Retina (tissue), 1 donor: Measurements from ENCODE around the gene CDKN1C.
"Not testable (repeated sequence)": the region's sequence is repeated elsewhere in the genome, so short reads cannot be mapped to it uniquely, and the experiment has no call there.

Experiments used
- DNase-seq: peaks from one replicate; pipeline ENCODE4 v3.0.0-alpha.2; 2016

The CDKN1C gene

DNA sequence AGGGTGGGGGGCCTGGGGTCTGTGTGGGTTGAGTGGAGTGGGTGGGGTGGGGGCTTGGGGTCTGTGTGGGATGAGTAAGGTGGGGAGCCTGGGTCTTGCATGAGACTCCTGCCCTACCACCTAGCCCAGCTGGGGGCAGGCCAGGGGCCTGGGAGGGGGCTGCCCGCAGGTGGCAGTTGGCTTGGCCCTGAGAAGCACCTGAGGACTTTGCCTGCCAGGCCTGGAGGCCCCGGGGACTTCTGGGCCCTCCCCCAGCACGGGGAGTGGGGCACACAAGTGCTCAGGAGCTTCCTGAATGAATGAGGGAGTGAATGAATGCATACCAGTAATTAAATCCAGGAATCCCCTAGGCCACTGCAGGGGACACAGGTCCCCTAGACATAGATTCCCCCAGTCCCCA, 37.1 kb upstream of the CDKN1C start:
- no peak for DNase-seq

DNA sequence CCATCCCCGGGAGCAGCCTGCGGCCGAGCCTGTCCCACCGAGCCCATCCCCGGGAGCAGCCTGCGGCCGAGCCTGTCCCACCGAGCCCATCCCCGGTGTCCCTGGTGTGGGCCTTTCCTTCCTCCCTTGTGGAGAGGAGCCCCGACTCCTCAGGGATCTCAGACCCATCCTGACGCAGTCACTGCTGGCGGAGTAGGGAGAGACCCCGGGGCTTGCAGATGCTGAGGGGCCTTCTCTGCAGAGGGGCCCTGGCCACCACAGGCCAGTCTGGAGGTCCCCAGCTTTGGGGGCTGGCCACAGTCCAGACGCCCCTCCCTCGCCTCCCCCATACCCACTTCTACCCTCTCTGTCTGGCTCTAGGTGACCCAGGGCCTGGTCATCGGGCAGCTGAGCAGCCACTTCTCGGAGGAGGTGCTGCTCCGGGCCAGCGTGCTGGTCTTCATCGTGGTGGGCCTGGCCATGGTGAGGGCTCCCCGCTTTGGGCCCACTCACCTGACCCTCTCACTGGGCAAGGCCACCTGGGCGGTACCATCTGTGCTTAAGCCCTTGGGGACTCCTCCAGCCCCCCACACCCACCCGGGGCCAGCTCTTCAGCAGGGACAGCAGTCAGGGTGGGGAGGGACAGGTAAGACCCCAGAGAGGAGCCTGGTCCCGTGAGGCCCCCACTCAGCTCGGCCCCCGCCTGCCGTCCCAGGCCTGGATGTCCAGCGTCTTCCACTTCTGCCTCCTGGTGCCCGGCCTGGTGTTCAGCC, 36.3 kb upstream of the CDKN1C start:
- no peak for DNase-seq

DNA sequence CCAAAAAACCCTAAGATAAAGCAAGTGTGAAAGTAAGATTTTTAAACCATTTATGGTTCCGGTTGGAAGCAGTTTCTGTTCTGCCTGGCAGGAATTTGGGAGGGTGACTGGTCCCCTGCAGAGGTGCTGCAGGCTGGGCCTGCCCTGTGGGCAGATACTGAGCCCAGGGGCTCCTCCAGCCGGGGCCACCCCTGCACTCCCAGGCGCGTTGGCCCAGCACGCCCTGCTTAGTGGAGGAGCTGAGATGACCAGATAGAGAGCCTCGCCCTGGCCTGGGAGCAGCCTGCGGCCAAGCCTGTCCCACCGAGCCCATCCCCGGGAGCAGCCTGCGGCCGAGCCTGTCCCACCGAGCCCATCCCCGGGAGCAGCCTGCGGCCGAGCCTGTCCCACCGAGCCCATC, 35.7 kb upstream of the CDKN1C start:
- no peak for DNase-seq

DNA sequence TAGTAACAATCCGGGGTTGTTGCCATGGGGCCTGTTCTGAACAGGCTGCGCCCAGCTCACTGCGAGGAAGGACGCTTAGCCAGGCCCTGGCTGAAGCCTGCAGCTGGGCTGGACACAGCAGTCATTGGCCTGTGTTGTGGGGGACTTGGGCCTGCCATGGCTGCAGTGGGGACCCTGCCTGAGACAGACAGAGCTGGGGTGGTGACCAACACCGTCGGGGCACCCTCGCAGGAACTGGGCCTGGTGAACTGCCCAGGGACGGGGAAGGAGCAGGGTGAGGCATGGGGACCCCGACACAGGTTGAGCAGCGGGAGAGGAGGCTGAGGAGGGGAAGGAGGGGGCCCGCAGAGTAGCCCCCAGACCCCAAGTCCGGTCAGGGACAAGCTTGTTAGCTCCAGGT, 34.8 kb upstream of the CDKN1C start:
- no peak for DNase-seq

DNA sequence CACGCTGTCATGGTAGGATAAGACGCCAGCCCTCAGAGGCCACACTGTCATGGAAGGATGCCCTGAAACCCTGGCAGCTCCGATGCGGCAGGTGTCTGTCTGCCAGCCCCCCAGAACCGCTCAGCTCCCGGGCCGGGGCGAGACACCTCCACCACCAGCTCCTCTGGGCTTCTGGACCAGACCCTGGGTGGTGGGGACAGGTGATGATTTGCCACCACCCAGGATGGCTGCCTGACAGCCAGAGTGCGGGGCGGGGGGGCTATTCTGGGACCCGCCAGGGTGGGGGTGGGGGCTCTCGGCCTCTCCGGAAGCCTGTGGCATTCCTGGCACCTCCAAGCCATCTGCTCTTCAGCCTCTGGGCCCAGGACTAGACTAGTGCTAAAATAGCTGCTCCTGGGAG, 34.3 kb upstream of the CDKN1C start:
- no peak for DNase-seq

DNA sequence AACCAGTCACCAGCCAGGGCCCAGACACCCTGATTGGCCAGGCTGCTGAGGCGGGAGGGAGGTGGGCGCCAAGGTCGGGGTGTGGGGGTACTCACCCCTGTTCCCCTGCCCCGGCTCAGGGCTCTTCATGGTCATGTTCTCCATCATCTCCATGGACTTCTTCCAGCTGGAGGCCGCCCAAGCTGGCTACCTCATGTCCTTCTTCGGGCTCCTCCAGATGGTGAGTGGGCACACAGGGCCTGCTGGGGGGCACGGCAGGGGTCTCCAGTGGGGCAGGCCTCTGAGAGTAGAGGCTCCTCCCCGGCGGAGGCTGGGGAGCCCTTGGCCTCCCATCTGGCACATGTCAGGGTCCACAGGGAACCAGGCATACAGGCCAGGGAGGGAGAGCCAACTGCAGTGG, 33.6 kb upstream of the CDKN1C start:
- DNase-seq = no peak

DNA sequence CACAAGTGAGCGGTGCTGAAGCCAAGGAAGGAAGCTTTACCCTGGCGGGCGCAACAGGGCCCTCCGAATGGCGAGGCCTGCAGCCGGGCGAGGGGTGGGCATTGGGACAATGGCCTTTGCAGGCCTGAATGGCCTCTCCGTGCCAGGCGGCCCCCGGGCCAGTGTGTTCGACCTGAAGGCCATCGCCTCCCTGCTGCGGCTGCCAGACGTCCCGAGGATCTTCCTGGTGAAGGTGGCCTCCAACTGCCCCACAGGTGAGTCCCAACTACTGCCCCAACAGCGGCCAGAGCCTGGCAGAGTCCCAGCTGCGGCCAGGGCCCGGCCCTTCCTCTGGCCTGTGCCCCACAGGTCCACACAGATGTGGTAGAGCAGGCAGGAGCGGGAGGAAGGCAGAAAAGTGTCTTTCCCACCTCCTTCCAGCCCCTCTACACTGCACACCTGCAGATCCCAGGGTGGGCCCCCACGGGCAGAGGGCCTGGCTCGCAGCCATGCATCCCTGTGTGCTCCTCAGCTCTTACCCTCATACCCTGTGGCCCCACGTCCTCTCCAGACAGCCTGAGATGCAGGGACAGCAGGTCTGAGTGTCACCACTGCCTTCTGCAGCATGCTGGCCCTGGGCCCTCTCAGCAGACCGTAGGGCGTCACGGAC, 32.4 kb upstream of the CDKN1C start:
- no peak for DNase-seq

DNA sequence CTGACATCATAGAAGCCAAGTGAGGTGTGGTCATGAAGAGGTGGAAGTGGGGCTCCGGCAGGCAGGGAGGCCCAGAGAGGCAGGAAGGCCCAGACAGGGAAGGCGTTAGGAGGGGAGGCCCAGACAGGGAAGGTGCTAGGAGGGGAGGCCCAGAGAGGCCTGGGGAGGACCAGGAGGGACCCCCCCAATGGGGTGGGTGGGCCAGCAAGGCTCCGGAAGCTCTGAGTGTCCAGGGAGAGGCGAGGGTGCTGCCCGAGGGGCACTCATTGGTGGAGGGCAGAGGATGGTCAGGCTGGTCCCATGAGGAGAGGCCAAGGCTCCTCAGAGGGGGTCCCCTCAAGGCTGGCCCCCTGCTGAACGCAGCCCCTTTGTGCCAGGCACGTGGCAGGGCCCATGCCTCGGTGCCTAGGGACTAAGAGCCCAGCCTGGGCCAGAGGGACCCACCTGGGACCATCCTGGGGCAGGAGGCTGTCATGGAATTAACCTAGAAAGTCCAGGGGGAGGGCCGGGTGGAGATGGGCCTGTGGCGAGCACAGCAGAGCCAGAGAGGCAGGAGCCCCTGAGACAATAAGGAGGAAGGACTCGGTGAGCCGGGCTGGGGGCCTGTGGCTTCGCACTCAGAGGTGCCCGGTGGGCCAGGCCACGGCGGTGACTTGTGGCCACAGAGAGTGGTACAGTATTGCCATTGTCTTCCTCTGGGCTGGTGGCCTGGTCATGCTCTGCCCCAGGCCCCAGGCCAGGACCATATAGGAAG, 31.5 kb upstream of the CDKN1C start:
- DNase-seq = no peak

DNA sequence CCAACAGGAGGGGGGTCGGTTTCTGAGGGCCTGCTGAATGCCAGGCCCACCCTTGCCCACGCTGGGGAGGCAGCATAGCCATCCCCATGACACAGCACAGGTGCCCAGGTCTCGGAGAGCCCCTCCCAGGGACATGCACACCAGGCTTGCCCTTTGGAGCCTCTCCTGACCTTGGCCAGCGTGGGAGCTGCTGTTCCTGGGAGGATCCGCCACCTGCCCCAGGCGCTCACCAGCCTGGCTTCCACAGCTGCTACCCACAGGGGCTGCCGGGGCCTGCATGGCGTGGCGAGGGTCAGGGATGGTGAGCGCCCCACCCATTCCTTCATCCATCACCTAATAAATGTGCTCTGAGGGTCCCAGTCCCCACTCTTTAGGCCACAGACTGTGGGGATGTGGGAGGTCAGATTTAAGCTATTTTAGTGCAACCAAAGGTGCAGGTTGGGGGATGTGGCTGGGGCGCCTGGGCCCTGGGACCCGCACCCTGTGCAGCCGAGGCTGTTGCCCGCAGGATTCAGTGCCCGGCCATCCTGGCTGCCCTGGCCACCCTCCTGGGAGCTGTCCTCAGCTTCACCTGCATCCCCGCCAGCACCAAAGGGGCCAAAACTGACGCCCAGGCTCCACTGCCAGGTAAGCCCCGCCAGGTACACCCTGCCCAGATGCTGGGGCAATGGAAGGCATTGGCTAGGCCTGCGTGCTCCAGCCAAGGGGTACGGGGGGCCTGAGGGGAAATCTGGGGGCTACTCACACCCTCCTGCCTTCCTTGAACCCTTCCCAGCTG, 30.7 kb upstream of the CDKN1C start:
- no peak for DNase-seq

DNA sequence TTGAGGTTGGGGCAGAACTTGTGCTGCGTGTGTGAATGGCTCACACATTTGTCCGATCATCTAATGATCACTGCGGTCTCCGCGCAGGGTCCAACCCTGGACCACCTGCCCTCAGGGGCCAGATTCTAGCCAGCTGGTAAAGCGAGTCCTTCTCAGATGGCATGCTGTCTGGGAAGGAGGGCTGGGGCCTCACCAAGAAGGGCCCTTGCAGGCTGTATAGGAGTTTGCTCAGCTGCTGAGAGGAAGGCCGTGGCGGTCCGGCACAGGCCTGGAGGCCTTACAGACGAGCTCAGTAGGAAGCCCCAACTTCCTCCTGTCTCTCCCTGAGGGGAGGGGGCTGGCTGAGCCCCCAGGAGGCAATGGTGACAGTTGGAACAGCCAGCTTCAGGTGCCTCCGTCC, 29.9 kb upstream of the CDKN1C start:
- no peak for DNase-seq

DNA sequence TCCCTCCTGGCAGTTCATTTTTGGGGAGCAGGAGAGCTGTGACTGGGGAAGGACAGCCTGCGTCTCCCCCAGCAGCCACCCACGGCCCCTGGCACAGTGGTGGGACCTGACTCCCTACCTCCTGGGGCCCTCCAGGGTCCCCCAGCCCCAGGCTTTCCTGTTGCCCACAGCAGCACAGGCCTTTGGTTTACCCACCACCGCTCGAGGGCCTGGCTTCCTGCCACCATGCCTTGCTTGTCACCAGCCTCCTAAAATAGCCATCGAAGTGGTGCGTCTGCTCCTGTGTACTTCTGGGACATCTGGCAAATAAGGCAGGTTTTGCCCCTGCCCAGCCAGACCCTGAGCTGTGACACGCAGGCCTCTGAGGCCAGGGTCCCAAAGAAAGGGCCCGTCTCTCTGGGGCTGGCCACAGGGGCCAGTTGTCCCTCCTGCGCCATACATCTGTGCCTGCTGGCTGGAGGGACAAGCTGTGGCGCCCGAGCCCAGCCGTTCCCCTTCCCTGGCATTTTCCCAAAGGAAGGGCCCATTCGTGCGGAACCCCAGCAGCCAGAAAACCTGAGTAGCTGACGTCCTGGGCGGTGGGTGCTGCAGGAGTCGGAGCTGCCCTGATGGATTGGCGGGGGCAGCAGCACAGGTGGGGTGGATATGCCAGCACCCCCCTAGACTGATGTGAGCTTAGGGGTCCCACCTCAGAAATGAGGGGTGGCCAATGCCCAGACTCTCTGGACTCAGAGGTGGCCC, 29.1 kb upstream of the CDKN1C start:
- no peak for DNase-seq

DNA sequence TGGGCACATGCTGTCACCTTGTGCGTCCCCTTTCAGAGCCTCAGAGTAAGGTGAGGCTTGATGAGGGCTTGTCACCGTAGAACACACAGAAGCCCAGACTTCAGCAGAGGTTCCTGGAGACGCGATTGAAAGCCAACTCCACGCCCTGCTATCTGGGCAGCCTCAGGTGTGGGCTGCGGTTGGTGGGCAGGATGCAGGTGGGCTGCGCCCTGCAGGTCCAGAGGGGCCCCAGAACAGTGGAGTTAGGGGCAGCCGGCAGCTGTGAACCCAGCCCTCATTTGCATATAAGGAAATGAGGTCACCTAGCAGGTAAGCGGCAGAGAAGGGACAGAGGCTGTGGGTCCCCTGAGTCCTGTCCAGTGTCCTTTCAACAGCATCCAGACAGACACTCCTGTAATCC, 28.2 kb upstream of the CDKN1C start:
- no peak for DNase-seq

DNA sequence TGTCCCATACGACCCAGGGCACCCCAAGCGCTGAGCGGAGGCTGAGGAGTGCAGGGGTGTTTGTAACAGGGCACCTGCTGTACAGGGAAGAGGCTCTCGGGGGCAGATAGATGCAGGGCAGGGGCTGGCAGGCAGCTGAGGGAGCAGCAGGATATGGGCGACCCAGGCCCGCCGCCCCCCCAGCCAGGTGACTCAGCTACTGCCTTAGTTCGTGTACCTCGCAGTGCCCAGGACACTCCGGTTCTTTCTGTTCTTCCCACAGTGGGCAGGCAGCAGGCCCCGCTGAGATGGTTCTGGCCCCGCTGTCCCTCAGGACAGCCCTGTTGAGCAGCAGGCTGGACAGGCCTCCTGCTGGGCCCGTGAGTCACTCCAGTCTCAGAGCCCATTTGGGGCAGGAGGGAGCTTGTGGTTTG, 27.4 kb upstream of the CDKN1C start:
- no peak for DNase-seq

DNA sequence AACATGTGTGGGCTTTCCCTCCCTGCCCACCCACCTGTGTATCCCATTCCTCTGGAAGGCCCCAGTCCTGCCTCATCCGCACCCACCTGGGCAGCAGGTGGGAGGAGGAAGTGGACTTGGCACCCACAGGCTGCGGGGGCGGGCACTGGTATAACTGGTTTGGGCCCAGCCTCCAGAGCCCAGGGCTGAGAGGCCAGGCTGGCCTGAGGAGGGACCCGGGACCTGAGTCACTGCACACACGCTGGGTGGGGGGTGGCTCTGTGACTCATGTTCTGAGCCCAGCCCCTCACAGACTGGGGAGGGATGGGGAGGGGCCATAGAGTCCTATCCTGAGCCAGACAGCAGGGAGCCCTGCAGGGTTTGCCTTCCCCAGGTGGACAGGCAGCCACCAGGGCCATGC, 26.9 kb upstream of the CDKN1C start:
- no peak for DNase-seq

DNA sequence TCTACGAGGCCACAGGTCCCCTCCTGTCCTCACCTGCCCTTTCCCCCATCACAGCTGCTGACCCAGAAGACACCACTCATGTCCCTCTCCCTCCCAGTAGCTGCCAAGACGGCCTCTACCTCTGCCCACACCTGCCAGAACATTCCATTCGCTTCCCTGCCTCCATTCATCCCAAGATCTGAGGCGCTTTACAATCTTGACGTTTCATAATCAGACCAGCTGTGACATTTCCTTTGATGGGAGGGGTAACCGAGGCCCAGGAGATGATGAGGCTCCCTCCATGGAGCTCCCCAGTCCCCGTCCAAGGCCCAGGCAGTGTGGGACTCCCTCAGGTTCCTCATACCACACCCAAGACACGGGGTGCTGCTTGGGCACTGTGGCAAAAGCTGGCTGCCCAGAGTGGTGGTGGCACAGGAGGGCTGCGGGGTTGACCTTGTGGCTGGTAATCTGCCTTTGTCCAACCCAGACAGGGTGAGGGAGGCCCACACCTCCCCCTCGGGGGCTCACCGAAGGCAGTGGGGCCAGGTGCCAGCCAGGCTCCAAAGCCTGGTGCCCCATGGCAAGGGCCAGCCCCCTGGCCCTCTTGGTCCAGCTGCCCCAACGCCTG, 26.3 kb upstream of the CDKN1C start:
- no peak for DNase-seq

DNA sequence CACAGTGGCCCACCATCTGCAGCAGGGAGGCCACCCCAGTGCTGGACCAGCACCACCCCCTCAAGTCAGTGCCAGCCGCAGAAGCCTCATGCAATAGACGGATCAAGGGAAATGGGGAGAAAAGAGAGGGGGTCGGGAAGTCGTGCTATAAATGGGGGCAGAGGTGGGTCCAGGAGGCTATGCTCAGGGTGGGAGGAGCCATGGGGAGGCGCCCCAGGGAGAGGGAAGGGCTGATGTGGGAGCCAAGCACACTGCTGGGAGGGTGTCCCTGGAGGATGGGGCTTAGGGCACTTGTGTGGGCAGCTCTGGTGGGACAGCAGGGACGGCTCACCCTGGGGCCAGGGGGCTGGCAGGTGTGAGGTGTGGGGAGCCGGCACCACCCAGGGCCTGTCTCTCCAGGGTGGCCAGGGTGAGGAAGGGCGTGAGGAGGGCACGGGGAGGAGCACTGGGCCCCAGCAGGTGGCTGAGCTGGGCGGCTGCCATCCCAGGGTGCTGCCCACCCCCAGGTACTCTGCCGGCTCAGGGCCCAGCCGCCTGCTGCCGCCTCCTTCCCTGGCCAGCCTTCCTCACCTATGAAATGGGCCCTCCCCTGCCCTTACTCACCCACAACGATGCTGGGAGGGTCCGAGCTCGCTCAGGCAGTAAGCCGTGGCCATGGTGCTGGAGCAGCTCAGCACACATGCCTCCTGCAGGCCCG, 25.7 kb upstream of the CDKN1C start:
- DNase-seq = no peak

DNA sequence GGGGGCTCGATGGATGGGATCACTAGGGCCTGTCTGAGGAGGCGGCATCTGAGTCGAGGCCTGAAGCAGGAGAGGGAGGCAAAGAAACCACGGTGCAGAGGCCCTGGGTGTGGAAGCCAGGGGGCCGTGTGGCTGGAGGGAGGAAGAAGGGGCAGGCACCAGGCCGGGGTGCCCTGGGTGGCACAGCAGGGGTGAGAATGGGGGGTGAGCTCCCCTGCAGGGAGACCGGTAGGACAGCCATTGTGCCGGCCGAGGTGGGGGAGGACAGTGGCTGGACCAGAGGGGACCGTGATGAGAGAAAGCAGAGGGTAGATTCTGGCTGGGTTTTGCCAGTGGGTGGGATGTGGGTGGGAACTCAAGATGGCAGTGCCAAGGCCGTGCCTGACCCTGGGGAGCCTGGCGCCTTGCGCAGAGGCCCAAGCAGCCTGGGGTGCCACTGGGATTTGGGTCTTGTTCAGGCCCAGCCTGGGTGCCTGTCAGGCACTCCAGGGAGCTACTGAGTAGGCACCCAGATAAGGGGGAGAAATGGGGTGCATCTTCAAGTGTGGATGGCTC, 24.9 kb upstream of the CDKN1C start:
- no peak for DNase-seq

DNA sequence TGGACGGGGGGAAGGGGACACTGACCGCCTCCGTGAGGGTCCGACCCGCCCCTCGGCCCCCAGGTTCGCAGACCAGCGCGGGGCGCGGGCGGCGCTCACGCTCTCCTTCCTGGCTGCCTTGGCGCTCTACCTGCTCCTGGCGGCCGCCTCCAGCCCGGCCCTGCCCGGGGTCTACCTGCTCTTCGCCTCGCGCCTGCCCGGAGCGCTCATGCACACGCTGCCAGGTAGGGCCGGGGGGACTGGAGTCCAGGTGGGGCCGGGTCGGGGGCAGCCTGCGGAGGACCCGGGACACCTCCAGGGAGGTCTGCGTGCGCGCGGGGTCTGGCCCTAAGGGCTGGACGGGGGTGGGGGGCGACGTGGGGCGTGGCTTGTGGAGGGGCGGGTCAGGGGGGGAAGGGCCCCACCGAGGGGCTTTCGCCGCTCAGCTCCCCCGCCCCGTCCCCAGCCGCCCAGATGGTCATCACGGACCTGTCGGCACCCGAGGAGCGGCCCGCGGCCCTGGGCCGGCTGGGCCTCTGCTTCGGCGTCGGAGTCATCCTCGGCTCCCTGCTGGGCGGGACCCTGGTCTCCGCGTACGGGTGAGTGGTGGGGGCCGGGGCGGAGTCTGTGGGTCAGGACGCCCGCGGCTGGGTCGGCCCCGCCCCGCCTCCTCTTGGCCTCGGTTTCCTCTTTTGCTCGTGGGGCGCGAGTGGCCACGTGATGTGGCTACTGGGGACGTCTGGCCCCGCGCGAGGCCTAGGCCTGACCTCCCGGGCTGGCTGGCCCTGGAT, 23.7 kb upstream of the CDKN1C start:
- DNase-seq = no peak

DNA sequence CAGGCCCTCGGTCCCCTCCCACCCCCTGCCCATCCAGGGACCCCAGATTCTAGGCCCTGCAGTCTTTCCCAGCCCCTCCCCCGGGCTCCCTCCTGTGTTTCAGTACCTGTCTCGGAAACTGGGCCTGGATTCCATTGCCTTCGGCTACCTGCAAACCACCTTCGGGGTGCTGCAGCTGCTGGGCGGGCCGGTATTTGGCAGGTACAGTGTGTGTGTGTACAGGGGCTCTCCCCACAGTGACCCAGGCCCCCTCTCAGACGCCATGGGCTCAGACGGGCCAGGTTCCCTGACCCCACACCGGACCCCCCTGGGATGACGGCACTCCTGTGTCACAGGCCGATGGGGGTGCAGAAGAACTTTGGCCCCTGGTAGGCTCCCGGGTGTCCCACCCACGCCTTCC, 22.6 kb upstream of the CDKN1C start:
- DNase-seq = no peak

DNA sequence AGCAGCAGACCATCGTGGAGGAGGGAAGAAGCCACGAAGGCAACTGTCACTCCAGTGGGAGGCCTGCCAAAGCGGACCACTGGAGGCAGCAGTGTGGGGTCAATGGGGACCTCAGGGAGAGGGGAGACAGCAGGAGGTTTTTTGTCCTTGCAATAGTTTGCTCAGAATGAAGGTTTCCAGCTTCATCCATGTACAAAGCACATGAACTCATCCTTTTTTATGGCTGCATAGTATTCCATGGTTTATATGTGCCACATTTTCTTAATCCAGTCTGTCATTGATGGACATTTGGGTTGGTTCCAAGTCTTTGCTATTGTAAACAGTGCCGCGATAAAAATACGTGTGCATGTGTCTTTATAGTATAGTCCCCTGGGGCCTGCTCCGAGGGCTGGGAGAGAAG, 19.7 kb upstream of the CDKN1C start:
- DNase-seq = not testable (repeated sequence)
